Sigmoid colon (tissue), 7 donors: ENCODE data around the gene DSCAML1. TPM values are rescaled to one million over a fixed set of nuclear protein-coding genes. Genes with fewer than 3 reads are reported as not detected.

ENCODE experiments used
- DNase-seq: peaks from one replicate; pipeline ENCODE4 v3.0.0-alpha.2; 2019
- H3K27ac ChIP-seq, 4 donors: fragments of 200-600 bp; sonication (generic); one replicate each; pipeline ENCODE4 v1.5.1; 2016 to 2019; ENCODE audit warnings: mild to moderate bottlenecking in 1 of 4
- H3K27me3 ChIP-seq, 3 donors: fragments of 200-600 bp; sonication (generic); one replicate each; pipeline ENCODE4 v1.5.1; 2019; ENCODE audit warnings: mild to moderate bottlenecking in 1 of 3
- H3K36me3 ChIP-seq, 4 donors: fragments of 200-600 bp; sonication (generic); one replicate each; pipeline ENCODE4 v1.5.1; 2016 to 2019
- H3K4me1 ChIP-seq, 4 donors: fragments of 200-600 bp; sonication (generic); one replicate each; pipeline ENCODE4 v1.5.1; 2017 to 2019
- H3K4me3 ChIP-seq, 4 donors: fragments of 200-600 bp; sonication (generic); one replicate each; pipeline ENCODE4 v1.5.1; 2017 to 2019; ENCODE audit warnings: mild to moderate bottlenecking in 2 of 4, moderate library complexity in 1 of 4
- H3K9me3 ChIP-seq, 4 donors: fragments of 200-600 bp in 3 of 4; sonication (generic) in 3 of 4; one replicate each; pipeline versions ENCODE4 v1.5.1 to v1.6.1; 2013 to 2019
- EP300 ChIP-seq, 4 donors: sonication (generic); formaldehyde crosslinking; IDR thresholded peaks; one replicate each; pipeline ENCODE4 v1.6.1; 2017; ENCODE audit warnings: antibody characterized with exemption in 4 of 4
- POLR2A ChIP-seq, 2 donors: fragments of 450-650 bp; IDR thresholded peaks; one replicate each; pipeline ENCODE4 v1.6.1; 2016; ENCODE audit warnings: antibody characterized with exemption in 2 of 2, mild to moderate bottlenecking in 2 of 2, moderate library complexity in 2 of 2
- POLR2AphosphoS5 ChIP-seq, 4 donors: sonication (generic); formaldehyde crosslinking; IDR thresholded peaks; one replicate each; pipeline ENCODE4 v1.6.1; 2017; ENCODE audit warnings: antibody characterized with exemption in 4 of 4
- WGBS, 2 donors: extraction: QIAGEN DNeasy Blood & Tissue Kit; methylation state at CpG; one replicate each; pipeline ENCODE4 v1.1.7; 2013; 5-methylcytosine and 5-hydroxymethylcytosine counted together
- intact Hi-C: fragments of 100-400 bp; cut with DNase I; formaldehyde crosslinking; loops from one replicate; pipeline ENCODE4 v1.15.1; 2023
- polyA plus RNA-seq, 3 donors: library from polyadenylated mRNA; stranded (reverse); fragments of 200-250 nt; gene quantifications; one replicate each; pipeline ENCODE4 v1.2.3, GENCODE V29; 2013
- total RNA-seq, 4 donors: library from RNA; depleted of rRNA; stranded (reverse); fragments of >200 nt; gene quantifications; one replicate each; pipeline ENCODE4 v1.1.0, GENCODE V29; 2016
- TF ChIP-seq, protein P1 (sequence below), 4 experiments: fragments of 450-650 bp in 3 of 4; fragments of 200-600 bp in 1 of 4; IDR thresholded peaks; one replicate each; pipeline ENCODE4 v1.5.1; 2016 to 2019; ENCODE audit warnings: antibody characterized with exemption in 4 of 4, mild to moderate bottlenecking in 3 of 4, moderate library complexity in 2 of 4
- donor health status: healthy with polysubstance abuse.
- donor health status: Bipolar disorder and iron deficiency.
- donor health status: healthy.

Gene DSCAML1
- total and polyA plus RNA-seq, 7 donors = under 0.01 to 7.5 (median 1.2) TPM

DNA sequence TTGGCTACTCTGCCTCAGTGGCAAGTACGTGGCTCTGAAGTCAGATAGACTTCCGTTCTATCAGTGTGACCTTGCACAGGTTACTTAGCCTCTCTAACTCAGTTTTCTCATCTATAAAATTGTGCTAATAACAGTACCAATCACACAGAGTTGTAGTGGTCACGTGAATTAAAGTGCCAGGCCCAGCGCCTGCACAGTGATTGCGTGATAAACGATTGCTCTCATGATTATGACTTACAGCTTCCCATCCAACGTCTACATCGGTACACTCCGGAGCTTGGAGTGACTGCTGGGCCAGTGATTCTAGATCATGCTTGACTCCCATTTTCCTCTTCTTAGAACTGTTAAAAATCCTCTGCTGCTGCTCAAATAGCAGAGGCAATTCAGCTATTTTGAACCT, 247.6 kb downstream of the DSCAML1 start:
- intact Hi-C loops = no loop called here
- DNase-seq = no peak
- Histone ChIP-seq H3K4me3 (no peak overlapping the region), H3K4me1 (no peaks in the 10 kb centered on the region), H3K27ac (no peak overlapping the region), H3K9me3 (no peaks in the 10 kb centered on the region), H3K36me3 (no peaks in the 10 kb centered on the region), H3K27me3 (no peaks in the 10 kb centered on the region)
- WGBS, 2 donors = 93% methylated on average over 9 of the region's 9 CpGs
- no peak for TF ChIP-seq EP300 (IDR thresholded peaks at IDR 0.05)
- TF ChIP-seq POLR2A (IDR thresholded peaks at IDR 0.05) = no peak
- TF ChIP-seq POLR2AphosphoS5 (IDR thresholded peaks at IDR 0.05) = no peak
- TF ChIP-seq, protein P1, sequence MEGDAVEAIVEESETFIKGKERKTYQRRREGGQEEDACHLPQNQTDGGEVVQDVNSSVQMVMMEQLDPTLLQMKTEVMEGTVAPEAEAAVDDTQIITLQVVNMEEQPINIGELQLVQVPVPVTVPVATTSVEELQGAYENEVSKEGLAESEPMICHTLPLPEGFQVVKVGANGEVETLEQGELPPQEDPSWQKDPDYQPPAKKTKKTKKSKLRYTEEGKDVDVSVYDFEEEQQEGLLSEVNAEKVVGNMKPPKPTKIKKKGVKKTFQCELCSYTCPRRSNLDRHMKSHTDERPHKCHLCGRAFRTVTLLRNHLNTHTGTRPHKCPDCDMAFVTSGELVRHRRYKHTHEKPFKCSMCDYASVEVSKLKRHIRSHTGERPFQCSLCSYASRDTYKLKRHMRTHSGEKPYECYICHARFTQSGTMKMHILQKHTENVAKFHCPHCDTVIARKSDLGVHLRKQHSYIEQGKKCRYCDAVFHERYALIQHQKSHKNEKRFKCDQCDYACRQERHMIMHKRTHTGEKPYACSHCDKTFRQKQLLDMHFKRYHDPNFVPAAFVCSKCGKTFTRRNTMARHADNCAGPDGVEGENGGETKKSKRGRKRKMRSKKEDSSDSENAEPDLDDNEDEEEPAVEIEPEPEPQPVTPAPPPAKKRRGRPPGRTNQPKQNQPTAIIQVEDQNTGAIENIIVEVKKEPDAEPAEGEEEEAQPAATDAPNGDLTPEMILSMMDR (IDR thresholded peaks at IDR 0.05) = no peak

DNA sequence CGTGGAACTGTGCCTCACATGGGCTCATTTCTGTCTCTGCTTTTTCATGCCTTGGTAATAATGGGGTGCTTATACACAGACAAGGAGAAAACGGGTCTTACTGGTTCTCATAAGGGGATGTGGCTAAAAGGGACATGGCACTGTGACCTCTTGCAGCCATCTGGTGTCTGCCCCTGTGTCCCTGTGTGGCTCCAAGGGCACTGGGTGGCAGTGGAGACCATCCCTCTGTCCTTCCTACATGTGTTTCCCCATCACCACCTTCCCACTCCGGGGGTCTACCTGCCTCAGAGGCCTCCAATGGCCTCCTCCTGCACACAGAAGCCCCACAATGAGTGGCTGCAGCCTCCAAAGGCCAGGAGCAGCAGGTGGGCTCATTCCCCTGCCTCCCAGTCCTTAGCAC, 248.1 kb downstream of the DSCAML1 start:
- intact Hi-C loops = no loop called here
- Histone ChIP-seq H3K27me3 (no peaks in the 10 kb centered on the region), H3K36me3 (no peaks in the 10 kb centered on the region), H3K9me3 (no peaks in the 10 kb centered on the region), H3K4me3 (no peak overlapping the region), H3K27ac (no peak overlapping the region), H3K4me1 (no peaks in the 10 kb centered on the region)
- no peak for TF ChIP-seq POLR2AphosphoS5 (IDR thresholded peaks at IDR 0.05)
- TF ChIP-seq, protein P1 (IDR thresholded peaks at IDR 0.05) = no peak
- no peak for TF ChIP-seq POLR2A (IDR thresholded peaks at IDR 0.05)
- no peak for TF ChIP-seq EP300 (IDR thresholded peaks at IDR 0.05)
- no peak for DNase-seq
- WGBS, 2 donors = 74 to 82% methylated on average over 3 of the region's 3 CpGs

DNA sequence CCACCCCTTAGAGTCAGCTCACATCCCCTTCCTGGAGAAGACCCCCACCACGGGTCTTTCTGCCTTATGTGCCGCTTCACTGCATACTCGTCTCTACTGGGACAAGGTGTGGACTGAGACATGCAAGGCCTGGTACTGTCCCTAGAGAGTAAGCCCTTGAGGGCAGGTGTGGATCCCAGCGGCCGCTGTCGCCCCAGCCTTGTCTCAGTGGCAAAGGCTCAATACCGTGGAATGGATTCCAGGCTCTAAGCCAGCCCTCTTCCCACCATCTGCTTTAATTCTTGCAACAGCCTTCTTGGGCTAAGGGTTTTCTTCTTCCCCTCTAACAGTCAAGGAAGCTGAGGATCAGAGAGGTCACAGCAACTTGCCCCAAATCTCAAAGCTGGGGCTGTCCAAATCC, 249.1 kb downstream of the DSCAML1 start:
- no peak for TF ChIP-seq POLR2AphosphoS5 (IDR thresholded peaks at IDR 0.05)
- TF ChIP-seq EP300 (IDR thresholded peaks at IDR 0.05) = no peak
- no peak for TF ChIP-seq POLR2A (IDR thresholded peaks at IDR 0.05)
- TF ChIP-seq, protein P1 (IDR thresholded peaks at IDR 0.05) = no peak
- H3K27me3 ChIP-seq = no peaks in the 10 kb centered on the region
- no peaks in the 10 kb centered on the region for H3K36me3 ChIP-seq
- no peaks in the 10 kb centered on the region for H3K9me3 ChIP-seq
- 90 to 92% methylated on average over 7 of the region's 7 CpGs for WGBS, 2 donors
- H3K4me1 ChIP-seq = no peaks in the 10 kb centered on the region
- H3K27ac ChIP-seq = no peak overlapping the region
- DNase-seq = no peak
- intact Hi-C loops = no loop called here
- H3K4me3 ChIP-seq = no peak overlapping the region

DNA sequence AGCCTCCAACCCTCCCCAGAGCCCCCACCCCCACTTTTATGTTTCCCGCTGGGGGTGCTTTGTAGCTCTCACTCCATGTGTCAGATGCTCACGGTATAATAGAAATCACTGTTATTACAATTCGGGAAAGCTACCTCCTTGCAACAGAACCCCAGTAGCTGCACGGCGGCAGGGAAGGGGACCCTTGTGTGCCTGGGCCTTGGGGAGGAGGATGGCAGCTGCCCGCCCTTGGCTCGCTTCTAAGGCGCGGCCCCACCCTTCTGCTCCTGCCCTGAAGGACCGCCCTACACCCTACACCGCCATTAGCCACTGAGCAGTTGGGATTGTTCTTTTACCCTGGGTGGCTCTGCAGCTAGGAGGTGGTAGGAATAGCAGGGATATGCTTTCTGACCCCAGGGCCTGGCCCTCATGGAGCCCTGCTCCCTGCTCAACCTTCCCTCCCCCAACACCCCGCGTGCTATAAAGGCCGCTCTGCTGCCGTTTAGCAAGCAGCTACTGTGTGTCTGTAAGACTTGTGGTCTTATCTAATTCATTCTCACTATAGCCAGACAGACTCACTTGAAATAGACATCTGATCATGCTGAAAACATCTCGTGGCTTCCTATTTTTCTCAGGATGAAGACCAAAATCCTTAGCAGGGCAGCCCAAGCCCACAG, 249.7 kb downstream of the DSCAML1 start:
- Histone ChIP-seq H3K4me3 (no peak overlapping the region), H3K36me3 (no peaks in the 10 kb centered on the region), H3K9me3 (no peaks in the 10 kb centered on the region), H3K4me1 (no peaks in the 10 kb centered on the region), H3K27ac (no peak overlapping the region), H3K27me3 (no peaks in the 10 kb centered on the region)
- DNase-seq = no peak
- intact Hi-C loops = no loop called here
- 61 to 82% methylated on average over 16 of the region's 16 CpGs for WGBS, 2 donors
- TF ChIP-seq EP300 (IDR thresholded peaks at IDR 0.05) (no peak), POLR2A (IDR thresholded peaks at IDR 0.05) (no peak), POLR2AphosphoS5 (IDR thresholded peaks at IDR 0.05) (no peak)
- TF ChIP-seq, protein P1 (IDR thresholded peaks at IDR 0.05) = no peak
